Ascending aorta (tissue), 2 donors: ENCODE measurements around the gene ZNF879. TPM values are rescaled to one million over a fixed set of nuclear protein-coding genes. Genes with fewer than 3 reads are reported as not detected.

Experiments used
- DNase-seq, 2 donors: peaks; one replicate each; pipeline ENCODE4 v3.0.0-alpha.2; 2019; ENCODE audit warnings: low spot score in 2 of 2
- H3K27ac ChIP-seq, 2 donors: fragments of 200-600 bp; sonication (generic); one replicate each; pipeline ENCODE4 v1.5.1; 2016 to 2017; ENCODE audit warnings: mild to moderate bottlenecking in 1 of 2
- H3K27me3 ChIP-seq: fragments of 200-600 bp; sonication (generic); one replicate; pipeline ENCODE4 v1.5.1; 2017
- H3K36me3 ChIP-seq, 2 donors: fragments of 200-600 bp; sonication (generic); one replicate each; pipeline ENCODE4 v1.5.1; 2016
- H3K4me1 ChIP-seq, 2 donors: fragments of 200-600 bp; sonication (generic); one replicate each; pipeline ENCODE4 v1.5.1; 2016 to 2017; ENCODE audit warnings: mild to moderate bottlenecking in 1 of 2
- H3K4me3 ChIP-seq, 2 donors: fragments of 200-600 bp; sonication (generic); one replicate each; pipeline ENCODE4 v1.5.1; 2016 to 2017; ENCODE audit warnings: mild to moderate bottlenecking in 1 of 2
- H3K9me3 ChIP-seq, 2 donors: fragments of 200-600 bp; sonication (generic); one replicate each; pipeline ENCODE4 v1.5.1; 2016
- CTCF ChIP-seq, 3 experiments: fragments of 200-600 bp in 2 of 3; fragments of 450-650 bp in 1 of 3; sonication (generic) in 2 of 3; IDR thresholded peaks; one replicate each; pipeline ENCODE4 v1.5.1; 2016 to 2019; ENCODE audit warnings: antibody characterized with exemption in 3 of 3, mild to moderate bottlenecking in 1 of 3, moderate library complexity in 1 of 3
- intact Hi-C: fragments of 100-400 bp; cut with DNase I; formaldehyde crosslinking; loops from one replicate; pipeline ENCODE4 v1.15.1; 2023
- total RNA-seq: library from RNA; depleted of rRNA; stranded (reverse); fragments of >200 nt; gene quantifications from one replicate; pipeline ENCODE4 v1.1.0, GENCODE V29; 2016

ZNF879 gene
- total RNA-seq, 1 donor from 2014 or later: 38.8 TPM

DNA sequence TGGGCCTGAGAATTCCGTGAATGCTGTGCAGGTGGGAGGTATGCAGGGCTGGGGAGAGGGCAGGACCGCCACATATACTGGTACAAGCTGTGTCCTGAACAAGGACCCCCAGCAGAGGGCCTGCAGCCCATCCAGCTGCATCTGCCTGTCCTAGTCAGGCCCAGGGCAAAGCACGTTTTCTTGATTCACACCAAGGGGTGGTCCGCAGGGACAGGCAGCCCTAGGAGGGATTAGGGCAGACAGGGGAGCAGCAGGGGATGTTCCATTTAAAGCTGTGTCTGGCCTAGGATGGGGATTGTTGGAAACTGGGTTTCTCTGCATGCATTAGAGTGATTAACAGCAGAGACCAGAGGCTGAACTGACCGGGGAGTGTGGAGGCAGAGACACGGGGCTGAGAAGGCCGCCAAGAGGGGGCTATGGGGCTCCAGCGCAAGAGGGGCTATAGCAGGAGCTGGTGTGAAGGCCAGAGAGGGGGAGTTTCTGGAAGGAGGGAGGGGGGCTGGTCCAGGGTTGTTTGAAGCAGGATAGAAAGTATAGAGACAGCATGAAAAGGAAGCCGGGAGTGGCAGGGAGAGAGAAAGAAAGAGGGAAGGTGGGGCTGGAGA, 31.2 kb upstream of the ZNF879 start:
- Histone ChIP-seq H3K9me3 (peaks cover 19 to 36% of the 10 kb centered on the region in 2 donors), H3K4me3 (no peak overlapping the region), H3K27ac (no peak overlapping the region), H3K4me1 (no peaks in the 10 kb centered on the region), H3K27me3 (no peaks in the 10 kb centered on the region), H3K36me3 (no peaks in the 10 kb centered on the region)
- intact Hi-C loops: no loop called here
- no peak for DNase-seq
- no peak for TF ChIP-seq CTCF (IDR thresholded peaks at IDR 0.05)

- no peaks in the 10 kb centered on the region for H3K36me3 ChIP-seq
- no peak for DNase-seq
- no peak for TF ChIP-seq CTCF (IDR thresholded peaks at IDR 0.05)
- H3K4me1 ChIP-seq: no peaks in the 10 kb centered on the region
- H3K27me3 ChIP-seq: no peaks in the 10 kb centered on the region
- H3K4me3 ChIP-seq: no peak overlapping the region
- H3K9me3 ChIP-seq: peaks cover 14 to 31% of the 10 kb centered on the region in 2 donors
- intact Hi-C loops: no loop called here
- no peak overlapping the region for H3K27ac ChIP-seq
These were observed 30.3 kb upstream of the ZNF879 start for GRCh38 chr5:178993236-178993765.

DNA sequence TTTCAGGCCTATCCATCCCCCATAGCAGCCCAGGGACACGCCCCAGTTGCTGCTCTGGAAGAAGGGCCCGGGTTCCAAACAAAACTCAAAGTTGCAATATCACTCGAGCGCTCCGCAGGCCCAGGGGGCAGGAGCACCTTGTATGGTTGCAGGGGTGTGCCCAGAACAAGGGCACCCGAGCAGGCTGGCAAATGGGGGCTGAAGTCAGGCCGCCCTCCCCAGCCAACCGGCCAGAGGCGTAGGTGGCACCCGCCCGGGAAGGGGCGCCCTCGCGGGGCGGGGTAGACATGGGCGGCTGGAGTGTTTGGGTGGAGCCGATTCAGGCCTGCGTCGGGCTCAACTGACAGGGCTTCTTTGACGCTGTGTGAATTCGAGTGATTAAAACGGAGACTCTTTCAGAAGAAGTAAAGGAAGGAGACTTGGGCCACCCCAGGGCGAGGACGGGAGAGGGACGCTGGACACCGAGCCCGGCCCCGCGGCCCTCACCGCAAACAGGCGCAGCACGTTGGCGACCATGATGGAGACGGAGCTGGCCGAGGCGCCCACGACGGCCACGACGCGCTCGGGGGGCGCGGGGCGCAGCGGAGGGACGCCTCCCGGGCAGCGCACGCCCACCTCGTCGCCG, 29.5 kb upstream of the ZNF879 start:
- Histone ChIP-seq H3K27me3 (no peaks in the 10 kb centered on the region), H3K9me3 (peaks cover 10 to 25% of the 10 kb centered on the region in 2 donors), H3K27ac (no peak overlapping the region), H3K4me3 (no peak overlapping the region), H3K36me3 (no peaks in the 10 kb centered on the region), H3K4me1 (no peaks in the 10 kb centered on the region)
- no peak for TF ChIP-seq CTCF (IDR thresholded peaks at IDR 0.05)
- intact Hi-C loops: no loop called here
- DNase-seq: no peak

- Histone ChIP-seq H3K4me3 (no peak within 1 kb of the TSS), H3K27me3 (no peaks in the 10 kb centered on the region), H3K36me3 (no peaks in the 10 kb centered on the region), H3K9me3 (peaks cover 7 to 20% of the 10 kb centered on the region in 2 donors), H3K27ac (no peak within 1 kb of the TSS), H3K4me1 (no peaks in the 10 kb centered on the region)
- intact Hi-C loops: no loop called here
- no peak for TF ChIP-seq CTCF (IDR thresholded peaks at IDR 0.05)
- no peak for DNase-seq
These were observed 28.8 kb upstream of the ZNF879 start, which contains the start of gene GRM6 for GRCh38 chr5:178994580-178995340. Gene GRM6, minus strand, starts transcription at chr5:178995320. Its CDS starts 376 bp downstream, at chr5:178994944.

DNA sequence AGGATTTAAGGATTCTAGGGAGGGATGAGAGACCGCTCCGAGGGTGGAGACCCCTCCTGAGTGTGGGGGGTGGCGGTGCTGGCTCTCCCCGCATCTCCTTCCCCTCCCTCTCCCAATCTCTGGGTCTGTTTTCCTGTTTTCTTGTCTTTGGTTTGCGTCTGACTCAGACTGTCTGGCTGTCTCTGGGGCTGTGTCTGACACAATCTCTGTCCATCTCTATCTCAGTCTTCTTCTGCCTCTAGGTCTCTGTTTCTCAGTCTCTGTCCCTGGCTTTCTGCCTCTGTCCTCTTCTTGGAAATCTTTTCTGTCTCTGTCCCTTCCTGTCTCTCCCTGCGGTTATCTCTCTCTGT, 28.3 kb upstream of the ZNF879 start:
- H3K4me3 ChIP-seq: no peak overlapping the region
- no peaks in the 10 kb centered on the region for H3K36me3 ChIP-seq
- no peaks in the 10 kb centered on the region for H3K4me1 ChIP-seq
- TF ChIP-seq CTCF (IDR thresholded peaks at IDR 0.05): no peak
- no peaks in the 10 kb centered on the region for H3K27me3 ChIP-seq
- no peak overlapping the region for H3K27ac ChIP-seq
- intact Hi-C loops: no loop called here
- no peak for DNase-seq
- H3K9me3 ChIP-seq: peaks cover 1 to 15% of the 10 kb centered on the region in 2 donors
